Non-pigmented ciliary epithelial cell (primary cell): Measurements from ENCODE around the gene NACC2.

Source experiments
- DNase-seq: peaks from one replicate; pipeline ENCODE4 v3.0.0-alpha.2; 2010; ENCODE audit warnings: low read depth

The NACC2 gene

GRCh38 chr9:136012651-136013050, 82.4 kb downstream of the NACC2 start:
- DNase-seq = peak; percentile 13

- DNase-seq = peak; percentile 13
Measured at GRCh38 chr9:136011703-136012496, 83.2 kb downstream of the NACC2 start.

DNA sequence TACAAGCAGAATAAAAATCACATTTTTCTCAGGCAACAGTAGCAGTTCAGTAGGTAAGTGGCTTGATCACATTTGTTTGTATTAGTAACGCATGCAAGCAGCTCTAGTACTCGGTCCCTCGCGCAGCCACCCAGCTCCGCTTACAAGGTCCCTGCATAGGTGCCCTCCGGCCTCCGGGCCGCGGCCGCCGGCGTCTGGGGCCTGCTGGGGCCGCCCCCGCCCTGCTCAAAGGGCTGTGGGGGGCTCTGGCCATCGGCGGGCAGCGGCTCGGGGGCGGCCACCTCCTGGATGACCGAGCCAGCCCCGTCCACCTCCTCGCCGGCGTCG, 83.8 kb downstream of the NACC2 start:
- no peak for DNase-seq

GRCh38 chr9:136010615-136011361, 84.3 kb downstream of the NACC2 start:
- DNase-seq = no peak

DNA sequence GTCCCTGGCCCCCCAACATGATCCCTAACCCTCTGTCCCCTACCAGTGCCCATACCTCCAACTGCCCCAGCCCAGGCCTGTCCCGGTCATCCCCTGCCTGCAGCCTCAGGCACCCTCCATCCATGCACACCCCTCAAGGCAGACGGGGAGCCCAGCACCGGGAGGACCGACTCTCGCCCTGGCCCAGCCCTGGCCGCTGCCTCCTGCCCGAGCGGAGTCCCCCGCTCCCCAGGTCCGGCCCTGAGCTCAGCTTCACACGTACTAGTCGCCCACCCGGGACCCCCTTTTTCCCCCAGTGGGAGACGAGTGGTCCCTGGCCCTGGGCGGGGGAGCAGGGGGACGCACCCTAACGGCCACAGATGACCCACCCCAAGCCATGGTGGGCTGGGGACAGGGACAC, 84.9 kb downstream of the NACC2 start:
- DNase-seq = no peak

GRCh38 chr9:136009516-136009915, 85.6 kb downstream of the NACC2 start:
- DNase-seq = no peak

- DNase-seq = no peak
Measured at GRCh38 chr9:136008693-136008997, 86.4 kb downstream of the NACC2 start.

DNA sequence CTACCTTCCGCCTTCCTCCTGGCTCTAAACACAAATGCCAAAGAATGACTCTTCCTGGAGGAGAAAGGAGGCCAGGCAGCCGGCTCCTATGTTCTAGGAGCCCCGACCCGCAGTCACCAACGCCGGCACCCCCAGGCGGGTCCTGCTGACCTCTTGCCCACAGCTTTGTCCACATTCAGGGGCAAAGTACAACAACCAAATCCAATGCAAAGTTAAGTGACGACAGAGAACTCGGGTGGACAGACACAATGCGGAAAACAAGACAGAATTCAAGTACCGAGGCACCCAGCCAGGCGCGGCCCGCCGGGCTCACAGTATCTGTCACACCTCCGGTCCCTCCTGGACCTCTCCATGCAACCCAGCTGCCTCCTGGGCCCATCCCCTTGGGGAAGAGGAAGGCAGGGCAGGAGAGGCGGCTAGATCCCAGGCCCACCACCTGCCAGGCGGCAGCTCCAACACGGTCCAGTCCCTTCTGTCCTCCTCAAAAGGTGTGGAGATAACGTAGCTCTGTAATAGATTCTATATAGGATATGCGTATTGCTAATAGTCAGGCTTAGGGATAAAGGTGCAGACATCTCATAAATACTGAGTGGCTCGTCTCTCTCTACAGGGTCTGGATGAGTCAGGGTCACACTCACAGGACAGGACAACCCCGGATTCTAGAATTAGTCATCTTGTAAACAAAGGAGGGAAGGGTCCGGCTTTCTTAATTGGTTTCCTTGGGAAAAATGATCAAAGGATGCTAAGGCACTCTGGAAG, 87.0 kb downstream of the NACC2 start:
- DNase-seq = peak; percentile 22

DNA sequence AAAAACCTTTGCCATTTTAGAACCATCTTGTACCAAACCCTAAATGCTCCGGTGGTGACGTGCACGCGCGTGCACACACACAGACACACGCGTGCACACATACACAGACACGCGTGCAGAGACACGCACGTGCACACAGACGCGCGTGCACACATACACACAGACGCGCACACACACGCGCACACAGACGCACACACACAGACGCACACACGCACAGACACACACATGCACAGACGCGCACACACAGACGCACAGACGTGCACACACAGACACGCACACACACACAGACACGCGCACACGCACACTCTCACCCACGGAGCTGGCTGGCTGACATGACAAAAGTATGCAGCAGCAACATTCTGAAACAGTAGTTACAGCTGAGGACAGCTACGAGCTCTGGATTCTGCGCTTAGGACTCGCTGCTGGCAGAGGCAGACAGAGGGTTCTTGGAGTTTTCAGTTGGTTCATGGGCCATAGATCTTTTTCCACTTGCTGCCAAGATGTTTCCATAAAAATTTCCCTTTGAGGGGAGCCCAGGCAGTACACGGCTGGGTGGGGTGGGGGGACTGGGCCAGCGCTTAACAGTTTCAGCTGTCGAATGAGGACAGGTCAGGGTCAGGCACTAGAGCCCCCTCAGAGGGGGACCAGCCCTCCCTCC, 87.7 kb downstream of the NACC2 start:
- DNase-seq = no peak

GRCh38 chr9:136006169-136006568, 88.9 kb downstream of the NACC2 start:
- no peak for DNase-seq

GRCh38 chr9:136004712-136005111, 90.4 kb downstream of the NACC2 start:
- DNase-seq = no peak

- DNase-seq = no peak
Measured at GRCh38 chr9:136004219-136004618, 90.9 kb downstream of the NACC2 start.

DNA sequence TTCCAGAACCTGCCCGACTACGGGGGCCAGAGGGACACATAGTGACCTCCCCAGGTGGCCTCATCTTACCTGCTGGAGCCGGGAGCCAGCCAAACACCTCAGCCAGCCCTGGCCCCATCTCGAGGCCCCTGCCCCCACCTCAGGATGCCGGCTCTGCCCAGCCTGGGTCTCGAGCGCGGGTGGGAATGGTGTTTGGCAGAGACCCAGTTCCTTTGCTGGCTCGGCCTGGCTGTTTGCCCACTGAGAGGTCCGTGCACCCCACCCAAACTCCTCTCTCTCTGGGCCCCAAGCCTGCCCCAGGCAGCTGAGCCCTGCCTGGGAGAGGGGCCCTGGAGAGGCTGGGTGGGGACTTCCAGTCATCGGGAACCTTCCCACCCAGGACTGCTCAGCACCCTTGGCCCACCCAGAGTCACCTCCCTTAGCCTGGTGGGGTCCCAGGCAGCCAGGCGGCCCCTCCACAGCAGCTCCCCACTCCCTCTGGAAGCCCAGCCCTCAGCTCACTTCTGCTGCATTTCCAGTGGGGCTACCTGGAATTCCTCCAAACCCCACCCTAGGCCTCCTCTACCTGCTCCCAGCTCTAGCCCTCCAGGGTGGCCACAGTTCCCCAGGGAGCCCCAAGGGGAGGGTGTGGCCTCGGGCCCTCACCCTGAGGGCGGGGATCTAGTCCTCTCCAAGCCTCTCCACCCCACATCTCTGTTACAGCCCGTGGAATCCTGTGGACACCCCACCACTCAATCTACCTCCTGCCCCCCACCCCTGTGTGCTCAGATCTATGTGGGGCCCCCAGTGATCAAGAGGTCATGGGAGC, 91.5 kb downstream of the NACC2 start:
- DNase-seq = no peak

GRCh38 chr9:136002881-136003280, 92.2 kb downstream of the NACC2 start:
- DNase-seq = no peak

DNA sequence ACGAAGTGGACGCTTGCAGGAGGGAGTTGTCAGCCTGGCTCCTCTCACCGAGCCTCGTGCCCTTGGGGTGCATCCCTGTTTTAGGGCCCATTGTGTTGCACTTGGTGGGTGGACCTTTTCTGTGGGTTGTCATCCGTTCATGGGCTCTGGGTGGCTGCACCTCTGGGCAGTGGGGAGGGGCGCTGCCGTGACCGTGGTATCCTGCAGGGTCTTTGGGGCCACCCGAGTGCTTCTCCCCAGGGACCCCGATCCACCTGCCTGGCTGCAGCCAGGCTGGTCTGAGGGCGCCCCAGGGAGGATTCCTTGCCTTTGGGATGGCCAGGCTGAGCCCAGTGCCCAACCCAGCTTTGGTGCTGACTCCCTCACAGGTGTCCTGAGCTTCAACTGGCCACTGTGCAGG, 92.9 kb downstream of the NACC2 start:
- DNase-seq = no peak

DNA sequence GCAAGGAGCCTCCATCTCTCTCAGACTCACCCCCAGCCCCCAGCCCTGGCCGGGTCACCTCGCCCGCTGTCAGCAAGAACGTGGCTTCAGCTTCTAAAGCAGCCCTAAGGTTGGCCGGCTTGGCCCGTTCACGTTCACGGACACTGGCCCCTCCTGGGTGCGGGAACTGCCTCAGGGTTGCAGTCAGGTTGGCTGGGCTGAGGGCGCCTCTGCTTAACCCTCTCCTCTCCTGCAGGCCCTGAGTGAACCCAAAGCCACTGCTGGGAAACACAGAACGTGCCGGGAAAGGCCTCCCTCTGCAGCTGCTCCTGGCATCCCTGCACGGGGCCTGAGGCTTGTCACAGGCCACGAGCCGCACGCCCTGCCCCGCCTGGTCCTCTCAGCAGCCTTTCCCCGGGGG, 93.9 kb downstream of the NACC2 start:
- no peak for DNase-seq

DNA sequence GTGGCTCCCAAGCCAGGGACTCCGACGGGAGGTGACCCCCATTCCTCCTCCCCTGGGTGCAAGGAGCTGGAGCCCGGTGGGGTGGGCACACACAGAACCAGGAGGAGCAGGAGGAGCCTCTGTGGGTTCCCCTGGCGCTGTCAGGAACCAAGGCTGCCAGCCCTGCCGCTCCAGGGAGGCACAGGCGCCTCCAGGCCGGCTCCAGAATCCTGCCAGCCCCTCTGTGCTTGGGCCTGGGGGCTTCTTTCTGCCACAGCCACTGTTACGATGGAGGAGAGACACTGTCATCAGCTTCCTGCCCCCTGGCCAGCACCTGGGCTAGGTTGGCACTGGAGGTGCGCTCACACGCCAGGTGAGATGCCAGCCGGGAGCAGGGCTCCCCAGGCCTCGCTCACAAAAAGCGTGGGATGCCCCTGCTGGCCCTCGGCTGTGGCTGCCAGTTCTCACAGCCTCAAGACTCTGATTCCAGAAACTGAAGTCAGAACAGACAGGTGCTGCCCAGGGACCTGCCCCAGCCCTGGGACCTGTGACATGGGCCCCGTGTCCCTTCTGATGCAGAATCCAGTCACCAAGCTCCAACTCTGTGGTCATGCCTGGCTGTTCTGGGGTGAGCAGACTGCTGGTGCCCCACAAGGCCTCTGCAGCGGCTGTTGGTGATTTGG, 96.5 kb downstream of the NACC2 start:
- DNase-seq = no peak

- no peak for DNase-seq
Measured at GRCh38 chr9:135998016-135998380, 97.1 kb downstream of the NACC2 start.

GRCh38 chr9:135997090-135998015, 97.7 kb downstream of the NACC2 start:
- no peak for DNase-seq

DNA sequence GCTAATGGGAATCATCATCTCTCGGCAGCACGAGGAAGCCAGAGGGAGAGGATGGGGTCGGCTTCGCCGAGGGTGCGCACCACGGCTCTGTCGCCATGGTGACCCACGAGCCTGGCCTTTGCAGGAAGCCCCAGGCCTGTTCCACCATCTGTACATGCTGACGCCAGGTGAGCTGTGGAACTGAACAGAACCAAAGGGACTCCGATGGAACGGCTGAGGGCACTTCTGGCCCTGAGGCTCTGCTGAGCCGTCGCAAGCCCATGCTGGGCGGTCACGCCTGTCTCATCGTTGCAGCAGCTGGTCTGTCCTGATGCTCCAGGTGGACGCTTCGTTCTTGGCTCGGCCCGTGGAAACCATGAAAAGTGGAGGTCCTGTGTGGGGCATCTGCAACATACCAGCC, 99.3 kb downstream of the NACC2 start:
- DNase-seq = no peak
